HG03139 (cell line): ENCODE measurements around the gene PHF12.

ENCODE experiments used
- ATAC-seq: cut with Tn5 transposase; IDR thresholded peaks from one replicate; pipeline ENCODE4 v1.9.1; 2021; ENCODE audit not compliant: unreplicated experiment

The PHF12 gene

GRCh38 chr17:28951428-28951990 lies at the start of gene PHF12:
TSS of gene PHF12 (minus strand) at chr17:28951518. CDS start at chr17:28950960, 558 bp downstream.
- peak; percentile 43 for ATAC-seq

DNA sequence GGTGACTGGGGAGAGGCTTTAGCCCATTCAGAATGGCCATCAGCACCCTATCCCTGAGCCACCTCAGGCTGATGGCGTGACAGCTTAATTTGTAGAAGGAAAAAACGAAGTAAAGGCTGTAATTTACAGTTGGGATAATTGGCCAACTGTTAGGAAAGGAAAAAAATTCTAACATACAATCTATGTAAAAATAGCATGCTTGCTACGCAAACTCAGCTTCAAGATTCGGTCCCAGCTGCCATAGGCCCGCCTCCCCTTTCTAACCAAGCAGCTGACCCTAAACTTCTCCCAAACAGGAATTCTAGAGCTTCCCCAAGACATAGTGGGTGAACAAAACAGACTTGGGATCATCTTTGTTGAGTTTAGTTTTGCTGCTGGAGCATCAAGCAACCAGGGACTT lies 49.7 kb upstream of the PHF12 start:
- ATAC-seq = no peak

DNA sequence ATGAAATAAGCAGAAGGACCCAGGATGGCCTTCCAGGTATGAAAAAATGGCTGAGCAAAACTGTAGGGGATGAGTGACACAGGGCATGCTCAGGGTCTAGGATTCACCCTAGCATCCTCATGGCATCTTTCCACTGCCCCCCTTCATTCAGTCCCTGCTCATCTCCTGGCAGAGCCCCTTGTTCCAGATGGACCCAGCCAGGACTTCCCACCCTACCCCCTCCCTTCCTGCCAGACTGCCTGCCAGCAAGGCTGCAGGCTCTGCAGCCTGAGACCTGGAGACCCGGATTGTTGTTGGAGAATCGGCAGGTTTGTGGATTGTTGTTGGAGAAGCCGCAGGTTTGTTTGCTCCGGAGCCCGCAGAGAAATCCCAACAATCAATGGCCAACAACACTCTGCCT lies 47.9 kb upstream of the PHF12 start:
- no peak for ATAC-seq

DNA sequence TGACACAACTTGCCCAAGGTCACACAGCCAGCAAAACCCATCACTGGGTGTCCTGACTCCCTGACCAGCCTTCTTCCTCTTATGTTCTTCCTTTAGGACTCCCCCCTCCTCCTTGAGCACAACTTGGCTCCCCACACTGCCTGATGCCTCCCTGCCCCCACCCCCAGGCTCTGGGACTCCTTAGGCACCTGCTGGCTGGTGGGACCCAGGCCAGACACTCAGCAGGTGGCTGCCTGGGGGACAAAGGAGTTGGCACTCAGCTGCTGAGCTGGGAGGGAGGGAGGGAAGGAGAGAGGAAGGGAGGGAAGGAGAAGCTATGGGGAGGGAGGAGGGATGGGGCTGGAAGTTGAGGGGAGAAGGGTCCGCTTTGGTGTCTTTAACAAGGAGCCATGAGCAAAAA lies 46.5 kb upstream of the PHF12 start:
- ATAC-seq = no peak

GRCh38 chr17:28996554-28997096 lies 45.3 kb upstream of the PHF12 start:
- ATAC-seq = no peak

DNA sequence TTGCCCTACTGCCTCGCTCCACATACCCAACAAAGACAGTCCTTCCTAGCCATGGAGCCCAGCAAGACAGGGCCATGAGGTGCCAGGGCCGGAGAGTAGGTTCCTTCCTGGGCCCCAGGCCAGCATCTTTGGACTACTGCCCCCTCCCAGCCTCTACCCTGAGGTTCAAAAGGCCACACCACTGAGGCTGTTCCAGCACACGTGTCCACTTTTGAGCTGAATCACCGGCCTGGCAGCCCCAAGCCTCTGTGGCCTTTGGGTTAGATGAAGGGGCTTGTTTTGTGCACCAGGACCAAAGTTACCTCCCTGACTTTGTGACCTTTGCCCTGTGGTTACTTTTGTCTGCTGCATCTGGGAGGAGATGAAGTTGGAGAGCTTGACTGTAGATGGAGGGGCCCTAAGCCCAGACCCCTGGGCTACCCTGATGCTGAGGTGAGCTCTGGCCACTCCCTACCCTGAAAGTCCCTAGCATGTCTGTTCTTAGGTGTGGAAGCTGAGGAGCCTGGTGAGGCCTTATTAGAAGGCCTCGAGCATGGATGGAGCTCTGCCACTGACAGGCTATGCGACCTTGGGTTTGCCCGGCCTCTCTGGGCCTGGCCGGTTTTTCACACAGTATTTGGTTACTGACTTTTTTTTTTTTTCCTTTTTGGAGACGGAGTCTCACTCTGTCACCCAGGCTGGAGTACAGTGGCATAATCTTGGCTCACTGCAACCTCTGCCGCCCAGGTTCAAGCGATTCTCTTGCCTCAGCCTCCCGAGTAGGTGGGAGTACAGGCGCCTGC lies 42.5 kb upstream of the PHF12 start:
- no peak for ATAC-seq

DNA sequence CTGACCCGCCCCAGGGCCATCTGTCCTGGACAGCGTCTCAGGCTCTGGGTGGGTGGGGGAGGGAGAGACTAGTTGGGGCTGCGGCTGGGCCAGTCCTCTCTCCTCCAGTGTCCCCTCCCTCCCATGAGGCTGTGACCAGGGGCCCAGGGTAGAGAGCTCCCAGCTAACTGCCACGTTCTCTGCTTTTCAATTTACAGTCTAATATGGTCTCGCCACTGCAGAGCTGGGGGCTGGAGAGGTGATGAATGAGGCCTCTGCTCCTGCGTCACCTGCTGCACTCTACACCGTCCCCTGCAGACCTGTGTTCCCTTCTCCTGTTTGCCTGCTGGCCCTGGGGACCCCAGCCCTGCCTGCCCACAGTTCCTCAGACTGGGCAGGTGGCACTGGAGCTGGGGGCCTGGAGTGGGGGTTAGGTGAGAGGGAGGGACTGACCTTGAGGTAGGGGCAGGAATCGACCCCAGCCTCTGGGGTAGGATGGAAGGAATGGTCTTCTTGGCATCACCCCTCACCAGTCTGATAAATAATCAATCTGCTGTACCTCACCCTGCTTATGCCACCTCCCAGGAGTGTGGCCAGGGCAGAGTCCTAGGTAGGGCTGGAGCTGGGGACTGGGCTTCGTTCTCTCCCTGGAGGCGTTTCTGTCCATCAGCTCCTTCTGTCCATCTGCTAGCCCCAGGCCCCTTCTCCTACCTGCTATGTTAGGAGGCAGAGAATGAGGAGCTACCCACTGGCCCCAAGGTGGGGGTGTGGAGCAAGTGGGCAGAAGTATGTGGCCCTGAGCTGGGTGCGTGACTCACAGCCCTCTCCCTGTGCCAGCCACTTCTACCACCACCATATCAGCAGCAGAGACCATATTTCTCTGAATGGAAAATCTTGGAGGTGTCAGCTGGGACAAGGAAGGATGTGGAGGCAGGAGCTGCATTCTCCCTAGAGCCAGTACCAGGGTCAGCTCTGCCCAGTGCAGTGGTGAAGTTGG lies 41.6 kb upstream of the PHF12 start:
- no peak for ATAC-seq

DNA sequence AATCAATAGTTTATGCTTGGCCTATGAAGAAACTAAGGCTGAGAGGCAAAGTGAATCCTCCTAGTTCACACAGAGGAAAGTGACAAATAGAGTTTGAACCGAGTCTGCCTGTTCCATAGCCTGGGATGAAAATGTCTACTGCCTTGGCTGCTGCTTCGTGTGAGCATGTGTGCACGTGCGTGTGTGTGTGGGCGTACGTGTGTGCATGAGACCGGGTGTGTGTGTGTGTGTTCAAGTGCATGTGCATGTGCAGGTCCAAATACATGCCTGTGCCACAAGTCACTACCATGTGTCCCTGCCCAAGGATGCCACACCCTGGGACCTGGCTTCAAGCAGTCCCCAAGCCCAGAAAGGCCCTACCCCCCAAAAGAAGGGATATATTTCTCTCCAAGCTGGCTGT lies 40.9 kb upstream of the PHF12 start:
- no peak for ATAC-seq

DNA sequence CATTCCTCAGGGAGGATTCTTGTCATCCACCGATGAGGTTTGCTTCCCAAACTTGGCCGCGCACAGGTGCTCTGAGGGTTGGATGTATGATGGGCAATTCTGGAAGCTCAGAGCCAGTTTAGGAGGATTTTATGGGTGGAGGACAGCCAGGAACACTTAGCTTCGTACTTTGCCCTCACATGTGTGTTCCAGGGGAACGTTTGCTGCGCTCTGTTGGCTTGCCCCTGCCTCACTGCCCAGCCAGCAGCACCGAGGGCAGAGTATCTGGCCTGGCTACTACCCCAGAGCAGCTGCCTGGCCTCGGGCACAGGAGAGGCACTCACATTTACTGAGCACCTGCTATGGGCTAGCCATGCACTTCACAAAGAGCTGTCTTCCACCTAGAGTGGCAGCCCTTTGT lies 40.5 kb upstream of the PHF12 start:
- no peak for ATAC-seq

DNA sequence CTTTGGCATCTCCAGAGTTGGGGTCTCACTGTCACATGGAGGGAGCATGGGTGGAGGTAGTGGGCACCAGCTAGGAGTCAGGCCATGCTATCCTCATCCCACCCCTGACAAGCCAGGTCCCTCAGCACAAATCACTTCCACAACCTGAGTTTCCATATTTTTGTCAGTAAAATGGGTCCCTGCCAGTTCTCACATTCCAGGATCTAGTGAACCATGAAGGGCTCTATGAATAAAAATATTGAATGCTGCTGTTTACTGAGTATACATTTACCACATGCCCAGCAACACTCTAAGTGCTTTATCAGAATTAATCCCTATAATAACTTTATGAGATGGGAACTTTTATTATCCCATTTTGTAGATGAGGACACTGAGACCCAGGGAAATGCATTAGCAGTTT lies 37.7 kb upstream of the PHF12 start:
- no peak for ATAC-seq

- ATAC-seq = no peak
Observed at GRCh38 chr17:28988475-28988874, 37.2 kb upstream of the PHF12 start.

DNA sequence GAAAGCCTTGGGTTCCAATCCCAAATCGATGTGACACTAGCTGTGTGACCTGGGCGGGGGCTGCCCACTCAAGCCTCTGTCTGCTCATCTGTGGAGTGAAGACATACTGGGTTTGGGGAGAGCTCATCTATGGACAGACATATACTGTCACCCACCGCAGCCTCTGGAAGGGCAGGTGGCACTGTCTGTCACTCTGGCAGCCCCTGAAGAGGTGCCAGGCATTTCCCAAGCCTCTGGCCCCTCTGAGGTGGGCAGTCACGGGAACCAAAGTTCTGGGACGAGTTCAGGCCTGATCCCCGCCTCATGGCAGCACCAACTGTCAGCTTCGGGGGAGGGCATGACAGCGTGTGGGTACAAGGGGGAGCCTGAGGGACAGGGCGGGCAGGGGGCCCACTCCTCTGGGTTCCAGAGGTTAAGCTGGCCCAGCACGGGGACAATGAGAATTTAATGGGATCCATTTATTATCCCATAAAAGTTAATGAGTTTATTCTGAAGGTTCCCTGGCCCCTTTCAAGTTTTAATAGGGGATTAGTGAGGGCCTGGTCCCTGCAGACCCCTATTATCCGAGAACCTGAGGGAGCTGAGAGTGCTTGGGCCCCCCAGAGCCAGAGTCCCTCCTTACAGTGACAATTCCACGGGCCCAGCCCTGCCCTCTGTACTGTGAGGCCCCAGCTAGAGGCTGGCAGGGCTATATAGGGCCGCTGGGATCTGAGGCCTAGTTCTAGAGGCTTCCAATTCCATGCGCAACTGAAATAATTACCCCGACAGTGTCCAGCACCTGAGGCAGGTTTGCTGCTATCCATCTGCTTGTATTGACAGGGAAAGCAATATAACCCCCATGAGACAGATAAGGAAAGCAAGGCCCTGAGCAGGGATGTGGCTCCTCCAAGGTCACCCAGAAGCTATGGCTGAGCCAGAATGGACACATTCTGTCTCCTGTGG lies 35.7 kb upstream of the PHF12 start:
- no peak for ATAC-seq

- no peak for ATAC-seq
Observed at GRCh38 chr17:28985950-28986713, 34.8 kb upstream of the PHF12 start.

DNA sequence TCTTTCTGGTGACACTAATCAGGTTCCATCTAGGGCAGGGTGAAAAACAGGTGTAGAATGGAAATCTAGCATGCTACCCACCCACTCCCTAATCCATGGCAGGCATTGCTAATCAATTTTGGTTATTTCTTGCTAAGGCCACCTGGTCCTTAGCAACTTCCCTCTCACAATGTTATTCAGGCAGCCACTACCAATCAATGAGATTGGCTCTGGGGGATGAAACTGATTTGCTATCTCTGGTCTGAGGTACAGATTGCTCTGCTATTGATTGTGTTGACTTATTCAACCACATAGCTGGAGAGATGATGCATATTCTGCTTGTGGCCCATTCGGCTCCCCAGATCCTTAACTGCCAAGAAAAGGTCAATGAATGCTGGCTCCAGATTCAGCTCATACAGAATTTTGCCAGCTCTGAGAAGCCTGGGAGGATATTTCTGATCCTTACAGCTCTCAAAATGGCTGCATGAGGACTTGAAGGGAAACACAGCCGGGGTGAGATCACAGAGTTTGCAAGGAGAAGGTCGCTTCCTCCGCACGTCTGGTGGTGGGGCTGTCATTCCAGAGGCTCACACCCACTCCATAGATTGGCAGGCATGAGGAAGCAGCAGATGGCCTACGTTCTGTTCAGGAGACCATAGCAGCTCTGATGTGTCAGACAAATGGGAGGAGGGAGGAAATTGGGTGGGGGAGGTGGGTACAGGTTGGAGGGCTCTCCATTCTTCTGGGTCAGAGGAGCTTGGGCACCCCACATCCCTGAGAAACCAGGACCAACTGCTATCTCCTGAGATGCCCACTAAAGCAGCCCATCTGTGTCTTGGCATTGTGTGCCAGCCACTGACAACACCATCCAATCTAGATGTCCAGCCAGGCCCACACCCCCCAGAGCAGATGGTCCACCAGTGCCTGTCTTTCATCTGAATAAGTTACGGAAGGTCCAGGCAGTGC lies 32.2 kb upstream of the PHF12 start:
- ATAC-seq = no peak

- peak; percentile 45 for ATAC-seq
Observed at GRCh38 chr17:28982131-28982793, 30.9 kb upstream of the PHF12 start.

GRCh38 chr17:28978356-28978964 lies 27.1 kb upstream of the PHF12 start:
- ATAC-seq = no peak

DNA sequence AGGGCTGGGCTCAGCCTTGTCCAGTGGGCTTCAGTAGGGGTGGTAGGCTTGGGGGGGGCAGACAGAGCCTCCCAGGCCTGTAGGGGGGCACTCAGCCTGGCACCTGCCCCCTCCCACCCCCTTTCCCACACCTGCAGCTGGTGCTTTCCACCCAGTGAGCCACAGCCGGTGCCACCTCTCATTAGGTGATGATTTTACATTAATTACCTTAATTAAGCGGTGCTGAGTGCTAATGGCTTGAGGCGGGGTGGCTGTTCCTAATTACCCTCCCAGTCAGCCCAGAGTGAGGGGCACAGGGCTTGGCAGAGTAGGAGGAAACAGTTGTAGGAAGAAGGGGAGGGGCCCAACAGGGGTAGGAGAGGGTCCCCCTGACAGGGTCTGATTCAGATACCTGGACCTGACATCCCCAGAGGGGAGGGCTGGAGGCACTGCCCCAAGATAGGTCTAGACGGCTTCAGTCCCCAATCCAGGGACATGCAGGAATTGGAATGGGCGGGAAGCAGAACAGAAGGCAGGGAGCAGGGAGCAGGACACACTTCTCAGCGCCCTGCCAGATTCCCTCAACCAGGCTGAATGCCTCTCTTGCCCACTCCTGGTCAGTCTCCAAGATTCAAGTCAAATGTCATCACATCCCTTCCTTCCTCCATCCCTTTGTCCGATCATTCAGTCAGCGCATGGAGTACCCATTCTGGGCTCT lies 26.5 kb upstream of the PHF12 start:
- no peak for ATAC-seq
